Hematopoietic multipotent progenitor cell (in vitro differentiated cells): ENCODE measurements around the gene RBBP5. TPM values are rescaled to one million over a fixed set of nuclear protein-coding genes. Genes with fewer than 3 reads are reported as not detected.
"Not testable (repeated sequence)": the region's sequence is repeated elsewhere in the genome, so short reads cannot be mapped to it uniquely, and the experiment has no call there.

Source experiments
- DNase-seq, 3 donors: peaks; one replicate each; pipeline ENCODE4 v3.0.0-alpha.2; 2011 to 2015; ENCODE audit warnings: low read depth in 2 of 3, low spot score in 2 of 3
- total RNA-seq: library from RNA; depleted of rRNA; stranded (reverse); fragments of >200 nt; gene quantifications from one replicate; pipeline ENCODE4 v1.2.3, GENCODE V29; 2012

Gene RBBP5, protein sequence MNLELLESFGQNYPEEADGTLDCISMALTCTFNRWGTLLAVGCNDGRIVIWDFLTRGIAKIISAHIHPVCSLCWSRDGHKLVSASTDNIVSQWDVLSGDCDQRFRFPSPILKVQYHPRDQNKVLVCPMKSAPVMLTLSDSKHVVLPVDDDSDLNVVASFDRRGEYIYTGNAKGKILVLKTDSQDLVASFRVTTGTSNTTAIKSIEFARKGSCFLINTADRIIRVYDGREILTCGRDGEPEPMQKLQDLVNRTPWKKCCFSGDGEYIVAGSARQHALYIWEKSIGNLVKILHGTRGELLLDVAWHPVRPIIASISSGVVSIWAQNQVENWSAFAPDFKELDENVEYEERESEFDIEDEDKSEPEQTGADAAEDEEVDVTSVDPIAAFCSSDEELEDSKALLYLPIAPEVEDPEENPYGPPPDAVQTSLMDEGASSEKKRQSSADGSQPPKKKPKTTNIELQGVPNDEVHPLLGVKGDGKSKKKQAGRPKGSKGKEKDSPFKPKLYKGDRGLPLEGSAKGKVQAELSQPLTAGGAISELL
- 8.6 TPM for total RNA-seq

DNA sequence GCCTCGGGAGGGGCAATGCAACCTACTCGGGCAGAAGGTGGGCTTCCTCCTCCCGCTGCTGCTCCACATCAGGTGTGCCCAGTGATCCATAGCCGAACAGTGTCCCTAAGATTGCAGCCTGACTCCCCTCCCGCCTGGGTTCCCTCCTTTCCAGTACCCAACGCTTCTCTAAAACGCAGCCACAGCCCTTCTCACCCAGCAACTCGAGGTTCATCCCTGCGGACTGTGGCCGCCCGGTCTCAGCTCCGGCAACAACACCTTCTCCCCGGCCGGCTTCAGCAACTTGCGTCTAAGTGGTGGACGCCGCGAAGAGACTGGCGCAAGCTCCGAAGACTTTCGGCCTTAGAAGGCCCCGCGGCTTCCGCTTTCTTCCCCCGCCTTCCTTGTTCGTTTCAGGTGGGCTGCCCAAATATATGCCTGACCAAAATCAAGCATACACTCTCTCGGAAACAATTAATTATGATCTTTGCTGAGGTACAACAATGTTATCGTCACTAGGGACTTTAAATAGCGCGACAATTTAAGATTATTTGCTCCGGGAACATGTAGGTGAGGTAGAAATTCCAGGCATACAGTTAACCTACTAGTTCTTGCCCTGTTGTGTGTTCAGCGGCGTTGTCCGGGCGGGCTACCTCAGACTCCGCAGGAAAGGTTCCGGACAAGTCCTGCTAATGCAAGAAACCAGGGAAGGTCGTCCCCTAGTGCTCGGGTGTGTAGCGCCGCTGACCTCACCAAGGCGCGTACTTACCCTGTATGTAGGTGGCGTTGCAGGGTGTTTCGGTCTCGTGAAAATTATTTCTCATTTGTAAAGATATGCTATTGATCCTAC lies at the start of gene RBBP5:
Gene RBBP5 (minus strand): TSS at position 319 of the 829 bp plus-strand sequence. CDS start 105 bp downstream, at position 214.
- peak; percentile 92 to 98 (median 98) for DNase-seq

DNA sequence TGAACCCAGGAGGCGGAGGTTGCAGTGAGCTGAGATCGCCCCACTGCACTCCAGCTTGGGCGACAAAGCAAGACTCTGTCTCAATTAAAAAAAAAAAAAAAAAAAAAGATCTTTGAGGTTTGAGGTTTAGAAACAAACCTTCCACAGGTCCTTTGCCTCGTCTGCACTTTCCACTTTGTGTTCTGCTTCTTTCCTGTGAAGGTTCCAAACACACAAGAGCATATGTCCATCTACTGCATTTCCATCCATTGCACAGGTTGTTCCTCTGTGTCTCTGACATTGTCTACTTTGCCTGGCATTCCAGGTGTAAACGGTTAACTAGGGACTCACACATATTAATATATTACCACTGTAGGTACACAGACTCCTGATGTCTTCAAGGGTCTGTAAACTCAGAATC lies 49.6 kb upstream of the RBBP5 start:
- peak in 1 of 3 donors; percentile 10 for DNase-seq

DNA sequence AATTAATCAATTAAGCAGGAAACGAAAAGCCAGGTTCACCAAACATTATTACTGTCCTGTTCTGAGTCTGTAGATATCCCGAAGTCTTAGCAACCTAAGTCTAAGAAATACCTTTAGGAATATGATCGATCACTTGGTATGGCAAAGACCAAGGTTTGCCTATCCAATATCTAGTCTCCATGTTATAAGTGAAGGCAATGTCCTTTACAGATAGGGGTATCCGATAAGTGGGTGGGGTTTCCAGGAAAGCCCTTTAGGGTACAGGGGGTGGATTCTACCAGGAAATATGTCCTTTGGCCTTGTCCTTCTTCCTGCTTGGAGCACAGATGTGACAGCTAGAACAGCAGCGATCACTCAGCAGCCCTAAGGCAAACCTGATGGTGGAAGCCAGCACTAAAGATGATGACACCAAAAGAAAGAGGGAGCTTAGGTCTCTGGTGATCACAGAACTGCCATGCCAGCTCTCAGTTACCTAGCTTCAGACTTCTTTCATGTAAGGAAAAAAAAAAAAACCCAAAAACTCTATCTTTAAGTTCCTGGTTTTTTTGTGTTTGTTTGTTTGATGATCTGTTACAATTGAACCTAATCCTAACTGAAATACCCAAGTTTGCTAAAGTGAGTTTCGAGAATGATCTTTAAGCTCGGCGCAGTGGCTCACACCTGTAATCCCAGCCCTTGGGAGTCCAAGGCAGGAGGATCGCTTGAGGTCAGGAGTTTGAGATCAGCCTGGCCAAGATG lies 48.9 kb upstream of the RBBP5 start:
- DNase-seq = no peak

DNA sequence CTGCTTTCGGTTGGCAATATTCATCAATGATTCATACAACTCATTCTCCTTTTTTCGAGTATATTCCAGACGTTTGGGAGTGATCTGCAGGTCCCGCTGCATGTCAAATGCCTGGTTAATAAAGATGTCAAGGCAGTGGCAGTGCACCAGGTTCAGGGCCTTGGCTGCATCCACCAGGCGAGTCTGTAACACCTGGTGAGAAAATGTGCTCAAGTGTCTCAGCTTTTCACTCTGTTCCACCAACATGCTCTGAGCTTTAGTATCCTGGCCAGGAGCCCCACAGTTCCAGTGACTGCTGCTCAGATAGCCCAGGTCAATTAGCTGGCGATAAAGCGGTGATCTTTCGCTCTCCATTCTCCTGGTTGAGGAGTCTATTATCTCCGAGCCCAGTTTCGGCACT lies 47.5 kb upstream of the RBBP5 start:
- DNase-seq = no peak

DNA sequence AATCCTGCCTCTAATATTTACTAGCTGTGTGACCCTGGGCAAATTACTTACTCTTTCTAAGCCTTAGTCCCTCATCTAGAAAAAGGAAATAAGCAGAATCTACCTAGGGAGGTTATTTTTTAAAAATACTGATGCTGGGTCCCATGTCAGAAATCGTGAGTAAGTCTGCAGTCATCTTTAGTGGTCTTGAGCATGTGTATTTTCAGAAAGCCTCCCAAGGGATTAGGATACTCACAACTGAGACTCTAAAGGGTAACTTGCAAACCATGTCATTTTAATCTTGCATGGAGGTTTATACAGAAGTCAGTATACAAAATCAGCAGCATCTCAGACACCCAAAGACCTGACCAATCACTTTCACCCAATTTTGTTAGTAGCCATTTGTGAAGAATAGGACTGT lies 46.5 kb upstream of the RBBP5 start:
- no peak for DNase-seq

DNA sequence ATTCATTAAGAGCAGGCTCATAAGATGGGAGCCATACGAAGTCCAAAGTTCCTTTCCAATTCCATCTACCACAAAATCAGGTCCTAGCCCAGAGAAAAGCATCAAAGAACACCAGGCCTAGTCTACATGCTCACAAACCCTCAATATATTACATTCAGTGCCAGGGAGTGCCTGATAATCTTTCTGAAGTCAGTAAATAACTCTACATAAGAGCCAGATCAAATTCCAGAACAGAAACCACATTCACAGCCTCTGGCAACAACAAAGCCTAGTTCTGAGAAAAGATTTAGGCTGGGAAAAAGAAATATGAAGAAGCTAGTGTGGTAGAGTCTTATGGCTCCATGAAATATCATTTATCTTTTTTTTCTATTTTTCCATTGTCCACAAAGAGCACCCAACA lies 40.5 kb upstream of the RBBP5 start:
- DNase-seq = no peak

DNA sequence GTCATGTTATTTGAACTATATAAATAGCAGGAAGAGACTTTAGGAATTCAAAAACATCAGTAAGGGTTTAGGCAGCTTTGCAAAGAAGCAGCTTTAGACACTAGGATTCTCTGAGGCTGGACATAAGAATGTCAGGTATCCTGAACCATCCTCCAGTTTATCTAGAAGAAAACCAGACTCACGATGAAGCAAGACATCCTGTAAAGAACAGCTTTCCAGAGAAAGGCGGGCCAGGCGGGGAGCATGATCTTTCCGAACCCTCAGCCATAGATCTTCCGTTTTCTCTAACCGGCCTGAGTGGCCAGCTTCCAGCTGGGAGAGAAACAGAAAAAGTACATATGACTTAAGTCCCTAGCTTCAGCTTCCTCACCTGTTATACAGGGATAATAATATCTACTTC lies 39.3 kb upstream of the RBBP5 start:
- DNase-seq = no peak

DNA sequence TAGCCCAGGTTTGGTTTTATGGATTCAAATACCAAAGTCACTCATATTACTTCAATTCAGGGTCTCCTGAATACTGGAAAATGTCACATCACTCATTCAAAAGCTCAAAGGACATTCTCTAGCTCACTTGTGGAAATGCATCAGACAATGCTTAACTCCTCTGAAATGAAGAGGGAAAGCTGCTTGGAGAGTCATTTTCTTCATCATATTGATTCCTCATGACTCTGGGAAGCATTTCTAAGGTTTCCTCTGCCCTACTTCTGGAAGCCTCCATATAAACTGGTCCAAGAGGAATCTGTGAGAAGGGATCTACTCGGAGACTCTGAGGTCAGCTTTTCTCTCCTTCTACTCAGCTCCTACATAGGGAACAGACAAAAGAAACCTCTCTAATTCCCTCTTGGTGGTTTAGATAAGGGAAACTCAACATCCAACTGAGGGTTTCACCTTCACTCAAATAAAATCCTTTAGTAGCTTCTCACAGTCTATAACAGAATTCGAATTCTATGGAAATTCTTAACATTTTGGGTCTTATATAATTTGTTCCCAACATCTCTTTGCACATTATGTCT lies 36.4 kb upstream of the RBBP5 start:
- no peak for DNase-seq

DNA sequence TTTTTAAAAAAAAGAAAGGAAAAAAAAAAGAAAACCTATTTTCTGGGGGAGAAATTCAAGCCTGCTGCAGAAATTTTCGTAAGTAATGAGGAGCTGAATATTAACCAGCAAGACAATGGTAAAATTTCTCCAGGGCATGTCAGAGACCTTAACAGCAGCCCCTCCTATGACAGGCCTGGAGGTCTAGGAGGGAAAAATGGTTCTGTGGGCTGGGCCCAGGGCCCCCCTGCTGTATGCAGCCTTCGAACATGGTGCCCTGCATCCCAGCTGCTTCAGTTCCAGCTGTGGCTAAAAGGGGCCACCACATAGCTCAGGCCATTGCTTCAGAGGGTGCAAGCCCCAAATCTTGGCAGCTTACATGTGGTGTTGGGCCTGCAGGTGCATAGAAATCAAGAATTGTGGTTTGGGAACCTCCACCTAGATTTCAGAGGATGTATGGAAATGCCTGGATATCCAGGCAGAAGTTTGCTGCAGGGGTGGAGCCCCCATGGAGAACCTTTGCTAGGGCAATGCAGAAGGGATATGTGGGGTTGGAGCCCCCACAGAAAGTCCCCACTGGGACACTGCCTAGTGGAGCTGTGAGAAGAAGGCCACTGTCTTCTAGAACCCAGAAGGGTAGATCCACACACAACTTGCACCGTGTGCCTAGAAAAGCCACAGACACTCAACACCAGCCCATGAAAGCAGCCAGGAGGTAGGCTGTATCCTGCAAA lies 34.0 kb upstream of the RBBP5 start:
- DNase-seq = not testable (repeated sequence)

DNA sequence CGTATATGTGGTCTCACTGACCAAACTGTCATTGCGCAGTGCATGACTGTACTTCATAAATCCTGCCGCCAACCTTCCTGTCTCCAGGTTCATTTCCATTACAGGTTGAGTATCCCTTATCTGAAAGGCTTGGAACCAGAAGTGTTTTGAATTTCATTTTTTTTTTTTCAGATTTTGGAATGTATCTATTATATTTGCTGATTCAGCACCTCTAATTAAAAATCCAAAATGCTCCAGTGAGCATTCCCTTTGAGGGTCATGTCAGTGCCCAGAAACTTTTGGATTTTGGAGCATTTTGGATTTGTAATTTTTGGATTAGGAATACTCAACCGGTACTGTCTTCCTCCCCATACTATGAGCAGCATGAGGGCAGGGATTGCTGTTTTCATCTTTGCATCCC lies 30.7 kb upstream of the RBBP5 start:
- no peak for DNase-seq

DNA sequence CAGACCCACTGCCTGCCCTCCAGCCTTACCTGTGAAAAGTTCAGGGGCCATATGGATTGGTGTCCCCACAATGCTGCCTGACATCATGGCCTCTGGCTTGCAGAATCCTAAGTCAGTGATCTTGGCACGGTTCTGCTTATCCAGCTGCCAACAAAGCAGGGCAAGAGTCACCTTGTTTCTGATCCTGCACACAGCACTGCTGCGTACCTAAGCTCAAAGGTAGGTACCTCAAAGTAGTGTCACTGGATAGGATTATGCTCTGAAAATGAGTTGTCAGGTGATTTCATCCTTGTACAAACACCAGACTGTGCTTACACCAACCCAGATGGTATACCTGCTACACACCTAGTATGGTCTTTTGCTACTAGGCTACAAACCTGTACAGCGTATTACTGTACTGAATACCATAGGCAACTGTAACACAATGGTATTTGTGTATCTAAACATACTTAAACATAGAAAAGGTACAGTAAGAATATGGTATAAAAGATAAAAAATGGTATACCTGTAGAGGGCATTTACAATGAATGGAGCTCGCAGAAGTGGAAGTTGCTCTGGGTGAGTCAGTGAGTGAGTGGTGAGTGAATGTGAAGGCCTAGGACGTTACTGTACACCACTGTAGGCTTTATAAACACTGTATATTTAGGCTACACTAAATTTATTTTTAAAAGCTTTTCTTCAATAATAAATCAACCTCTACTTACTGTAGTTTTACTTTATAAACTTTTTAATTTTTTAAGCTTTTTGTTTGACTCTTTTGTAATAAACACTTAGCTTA lies 29.1 kb upstream of the RBBP5 start:
- DNase-seq = no peak

DNA sequence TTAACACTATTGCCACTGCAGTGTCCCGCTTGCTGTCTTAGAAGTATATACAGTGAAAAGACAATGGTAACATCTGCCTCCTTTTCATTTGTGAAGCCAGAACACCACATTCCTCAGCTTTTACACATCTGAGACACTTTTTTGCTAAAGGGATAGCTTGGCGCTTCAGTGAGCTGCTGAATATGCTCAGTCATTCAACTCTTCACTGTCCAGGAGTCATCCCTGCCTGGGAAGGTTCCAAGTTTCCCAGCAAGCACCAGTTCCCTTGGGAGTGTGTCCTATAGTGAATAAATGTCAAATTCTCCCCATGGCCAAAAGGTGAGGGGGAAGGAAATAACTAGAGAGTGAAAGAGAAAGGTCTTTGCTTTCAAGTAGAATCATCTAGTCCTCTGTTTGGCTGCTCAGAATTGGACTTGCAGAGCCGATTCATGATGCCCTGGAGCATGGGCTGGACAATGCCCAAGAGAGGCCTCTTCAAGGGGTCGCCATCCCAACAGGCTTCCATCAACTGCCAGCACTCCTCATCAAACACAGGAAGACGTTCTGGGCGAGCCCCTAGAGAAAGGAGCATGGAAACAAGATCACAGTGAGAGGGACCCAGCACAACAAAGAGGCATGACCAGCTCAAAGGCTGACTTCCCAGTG lies 25.5 kb upstream of the RBBP5 start:
- no peak for DNase-seq

DNA sequence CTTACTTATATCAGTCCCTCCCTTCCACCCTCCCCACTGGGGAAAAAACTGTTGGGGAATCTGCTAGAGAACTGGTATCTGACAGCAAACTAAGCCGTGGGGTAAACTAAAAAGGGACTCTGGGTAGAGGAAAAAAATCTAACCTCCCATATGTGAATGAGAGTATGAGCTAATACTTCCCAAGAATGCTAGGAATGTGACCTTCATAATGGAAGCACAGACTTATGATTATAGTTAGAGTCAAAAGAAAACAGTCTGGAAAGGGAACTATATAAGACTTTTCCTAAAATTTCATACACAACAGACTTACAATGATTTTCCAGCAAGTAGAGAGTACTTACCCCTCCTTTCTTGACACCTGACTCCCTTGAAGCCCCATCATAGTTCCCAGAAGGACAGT lies 23.0 kb upstream of the RBBP5 start:
- DNase-seq = no peak

DNA sequence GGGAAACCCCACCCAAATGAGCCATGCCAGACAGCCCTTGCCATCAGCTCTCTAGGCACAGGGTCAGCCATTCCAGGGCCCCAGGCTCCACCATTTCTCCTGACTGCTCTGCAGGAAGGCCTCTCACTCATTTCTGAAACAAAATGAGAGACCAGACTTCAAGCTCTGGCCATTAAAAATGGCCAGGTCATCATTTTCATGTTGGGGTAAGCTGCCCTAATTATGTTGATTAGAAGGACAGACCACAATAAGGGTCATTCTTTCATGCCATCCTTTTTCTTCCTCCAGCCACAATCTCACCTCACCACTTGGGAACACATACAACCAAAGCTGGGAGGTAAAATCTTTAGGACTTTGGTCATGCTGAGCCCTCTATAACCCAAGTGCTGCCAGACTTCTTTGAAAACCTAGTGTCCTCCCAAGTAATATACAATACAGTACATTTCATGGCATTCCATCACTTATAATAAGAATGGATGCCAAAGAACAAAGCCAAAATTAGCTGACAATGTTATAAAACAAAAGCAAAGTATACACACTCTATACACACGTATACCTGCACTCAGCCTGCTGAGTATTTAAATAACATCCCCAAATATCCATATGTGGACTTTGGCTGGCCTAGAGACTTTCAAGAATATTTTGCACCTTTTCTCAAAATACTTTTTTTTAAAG lies 22.4 kb upstream of the RBBP5 start:
- DNase-seq = no peak

DNA sequence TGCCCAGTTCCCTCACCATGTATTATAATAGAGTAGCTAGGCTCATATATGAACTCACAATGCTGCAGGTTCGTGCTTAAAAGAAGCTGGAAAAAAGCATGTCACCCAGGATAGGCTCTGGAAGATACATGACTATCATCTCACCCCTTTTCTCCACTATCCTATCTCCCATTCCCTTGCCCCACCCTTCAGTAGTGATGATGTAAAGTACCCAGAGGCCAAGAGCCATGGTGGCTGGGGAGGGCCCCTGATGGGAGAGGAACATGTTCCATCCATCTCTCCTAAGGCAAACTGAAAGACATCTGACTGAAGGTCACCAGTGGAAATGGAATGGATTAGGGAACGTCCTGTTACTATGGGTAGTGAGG lies 20.3 kb upstream of the RBBP5 start:
- no peak for DNase-seq

DNA sequence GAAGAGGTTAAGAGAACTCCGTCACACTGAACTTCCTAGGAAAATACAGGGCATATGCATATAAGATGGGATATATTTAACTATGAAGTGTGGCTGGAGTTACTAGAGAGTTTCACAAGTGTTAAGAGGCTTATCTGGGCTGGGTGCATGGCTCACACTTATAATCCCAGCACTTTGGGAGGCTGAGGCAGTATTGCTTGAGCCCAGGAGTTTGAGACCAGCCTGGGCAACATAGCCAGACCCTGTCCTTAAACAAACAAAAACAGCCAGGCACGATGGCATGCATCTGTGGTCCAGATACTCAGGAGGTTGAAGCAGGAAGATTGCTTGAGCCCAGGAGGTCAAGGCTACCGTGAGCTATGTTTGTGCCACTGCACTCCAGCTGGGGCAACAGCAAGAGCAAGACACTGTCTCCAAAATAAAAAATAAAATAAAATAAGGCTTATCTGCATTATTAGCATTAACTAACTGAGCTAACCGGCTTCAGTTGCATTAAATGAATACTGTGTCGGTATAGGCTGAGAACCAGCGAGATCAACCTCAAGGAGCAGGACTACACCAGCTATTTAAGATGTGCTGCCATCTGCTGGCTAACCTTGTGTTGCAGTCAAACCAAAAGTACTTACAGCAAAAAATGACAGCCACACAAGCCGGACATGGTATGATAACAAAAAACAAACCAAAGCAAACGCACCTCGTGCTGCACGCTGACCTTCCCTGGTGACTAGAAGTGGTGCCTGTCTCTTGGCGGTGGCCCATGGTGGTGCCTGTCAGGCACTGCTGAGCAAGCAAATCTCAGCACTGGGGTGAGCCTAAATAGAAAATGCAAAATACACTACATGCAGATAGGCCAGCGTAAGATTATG lies 19.7 kb upstream of the RBBP5 start:
- peak; percentile 50 to 89 (median 82) for DNase-seq

DNA sequence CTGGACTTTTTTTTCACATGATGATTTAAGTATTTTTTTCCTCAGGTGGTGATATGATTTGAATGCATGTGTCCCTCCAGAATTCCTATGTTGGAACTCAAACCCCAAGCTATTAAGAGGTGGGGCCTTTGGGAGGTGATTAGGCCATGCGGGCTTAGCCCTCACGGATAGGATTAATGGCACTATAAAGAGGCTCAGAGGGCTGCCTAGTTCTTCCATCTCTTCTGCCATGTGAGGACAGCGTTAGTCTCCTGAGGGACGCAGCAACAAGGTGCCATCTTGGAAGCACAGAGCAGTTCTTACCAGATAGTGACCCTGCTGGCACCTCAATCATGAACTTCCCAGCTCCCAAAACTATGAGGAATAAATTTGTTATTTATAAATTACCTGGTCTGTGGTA lies 18.3 kb upstream of the RBBP5 start:
- no peak for DNase-seq
